Measurements from ENCODE around the gene FOSL1. TPM values are rescaled to one million over a fixed set of nuclear protein-coding genes. Genes with fewer than 3 reads are reported as not detected.
A peak's percentile ranks its signal among the peaks of the same experiment; 100 is the strongest.
"Not testable (repeated sequence)": the region's sequence is repeated elsewhere in the genome, so short reads cannot be mapped to it uniquely, and the experiment has no call there.

FOSL1 gene
- total RNA-seq, 1 donor from 2014 or later = not detected

- no peak for DNase-seq
These were observed 3.9 kb downstream of the FOSL1 start for GRCh38 chr11:65896034-65896999.

GRCh38 chr11:65895482-65895981, 4.7 kb downstream of the FOSL1 start:
- no peak for DNase-seq

DNA sequence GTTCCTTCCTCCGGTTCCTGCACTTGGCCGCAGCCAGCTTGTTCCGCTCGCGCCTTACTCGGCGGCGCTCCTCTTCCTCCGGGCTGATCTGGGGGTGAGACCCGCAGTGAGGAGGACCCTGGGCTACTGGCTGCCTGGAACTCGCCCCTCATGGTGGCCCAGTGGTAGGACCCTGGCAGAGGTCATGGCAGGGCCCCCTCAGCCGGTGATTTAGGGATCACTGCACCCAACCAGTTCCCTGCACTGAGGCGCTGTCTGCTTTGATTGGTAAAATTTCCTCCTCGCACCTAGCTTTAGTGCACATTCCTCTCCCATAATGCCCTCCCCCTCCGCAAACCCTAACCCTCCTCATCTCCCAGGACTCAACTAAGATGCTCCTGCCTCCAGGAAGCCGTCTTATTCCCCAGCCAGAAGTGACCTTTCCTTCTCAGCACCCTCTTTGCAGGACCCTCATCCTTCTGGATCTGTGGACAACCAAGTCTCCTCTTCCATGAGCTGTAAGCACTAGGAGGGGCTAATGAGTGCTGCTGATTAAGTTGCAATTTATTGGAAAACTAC, 6.1 kb downstream of the FOSL1 start:
- DNase-seq = no peak

DNA sequence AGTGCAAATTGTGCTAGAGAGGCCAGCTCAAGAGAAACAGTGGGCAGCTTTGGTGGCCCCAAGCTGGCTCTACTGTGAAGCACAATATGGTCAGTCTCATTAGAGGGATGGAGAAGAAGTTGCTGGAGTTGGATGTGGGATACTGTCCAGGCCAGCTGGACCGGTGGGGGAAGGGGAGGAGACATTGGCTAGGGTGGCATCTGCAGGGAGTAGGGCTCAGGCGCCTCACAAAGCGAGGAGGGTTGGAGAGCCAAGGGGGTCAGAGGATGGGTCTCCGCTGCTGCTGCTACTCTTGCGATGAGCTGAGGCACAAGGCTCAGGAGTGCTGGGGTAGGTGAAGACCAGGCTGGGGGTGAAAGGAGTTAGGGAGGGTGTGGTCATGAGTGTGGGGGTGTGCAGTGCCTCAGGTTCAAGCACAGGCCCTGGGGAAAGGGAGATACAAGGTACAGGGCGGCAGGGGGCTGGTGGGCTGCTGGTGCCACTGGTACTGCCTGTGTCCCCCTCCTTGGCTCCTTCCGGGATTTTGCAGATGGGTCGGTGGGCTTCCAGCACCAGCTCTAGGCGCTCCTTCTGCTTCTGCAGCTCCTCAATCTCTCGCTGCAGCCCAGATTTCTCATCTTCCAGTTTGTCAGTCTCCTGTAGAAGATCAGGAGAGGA, 7.4 kb downstream of the FOSL1 start:
- no peak for DNase-seq

- not testable (repeated sequence) for DNase-seq
These were observed 8.0 kb downstream of the FOSL1 start for GRCh38 chr11:65892137-65892540.

- DNase-seq = no peak
These were observed 8.7 kb downstream of the FOSL1 start for GRCh38 chr11:65891219-65892136.

DNA sequence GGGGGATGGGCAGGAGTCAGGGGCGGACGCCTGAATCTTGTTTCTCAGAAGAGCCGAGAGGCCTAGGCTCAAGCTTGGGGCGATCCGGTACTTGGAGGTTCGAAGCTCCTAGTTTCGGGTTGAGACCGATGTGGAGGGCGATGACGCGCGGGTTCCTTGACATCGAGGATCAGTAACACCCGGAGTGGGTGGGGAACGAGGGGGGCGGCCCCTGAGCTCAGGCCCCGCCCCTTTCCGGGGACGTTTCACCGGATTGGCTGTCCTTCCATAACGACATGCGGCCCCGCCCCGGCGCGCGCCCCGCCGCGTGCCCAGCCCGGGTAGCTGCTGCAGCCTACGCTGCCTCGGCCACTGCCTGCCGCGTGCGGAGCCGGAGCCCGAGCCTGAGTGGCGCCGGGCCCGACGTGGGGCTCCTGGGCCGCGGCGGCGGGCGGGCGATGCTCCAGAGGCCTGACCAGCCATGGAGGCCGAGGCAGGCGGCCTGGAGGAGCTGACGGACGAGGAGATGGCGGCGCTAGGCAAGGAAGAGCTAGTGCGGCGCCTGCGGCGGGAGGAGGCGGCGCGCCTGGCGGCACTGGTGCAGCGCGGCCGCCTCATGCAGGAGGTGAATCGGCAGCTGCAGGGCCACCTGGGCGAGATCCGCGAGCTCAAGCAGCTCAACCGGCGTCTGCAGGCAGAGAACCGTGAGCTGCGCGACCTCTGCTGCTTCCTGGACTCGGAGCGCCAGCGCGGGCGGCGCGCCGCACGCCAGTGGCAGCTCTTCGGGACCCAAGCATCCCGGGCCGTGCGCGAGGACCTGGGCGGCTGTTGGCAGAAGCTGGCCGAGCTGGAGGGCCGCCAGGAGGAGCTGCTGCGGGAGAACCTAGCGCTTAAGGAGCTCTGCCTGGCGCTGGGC, 9.6 kb downstream of the FOSL1 start, which contains the start of gene CCDC85B:
TSS of gene CCDC85B (plus strand) at position 350 of the 895 bp plus-strand sequence. CDS start at position 461, 111 bp downstream.
- peak; percentile 96 for DNase-seq

DNA sequence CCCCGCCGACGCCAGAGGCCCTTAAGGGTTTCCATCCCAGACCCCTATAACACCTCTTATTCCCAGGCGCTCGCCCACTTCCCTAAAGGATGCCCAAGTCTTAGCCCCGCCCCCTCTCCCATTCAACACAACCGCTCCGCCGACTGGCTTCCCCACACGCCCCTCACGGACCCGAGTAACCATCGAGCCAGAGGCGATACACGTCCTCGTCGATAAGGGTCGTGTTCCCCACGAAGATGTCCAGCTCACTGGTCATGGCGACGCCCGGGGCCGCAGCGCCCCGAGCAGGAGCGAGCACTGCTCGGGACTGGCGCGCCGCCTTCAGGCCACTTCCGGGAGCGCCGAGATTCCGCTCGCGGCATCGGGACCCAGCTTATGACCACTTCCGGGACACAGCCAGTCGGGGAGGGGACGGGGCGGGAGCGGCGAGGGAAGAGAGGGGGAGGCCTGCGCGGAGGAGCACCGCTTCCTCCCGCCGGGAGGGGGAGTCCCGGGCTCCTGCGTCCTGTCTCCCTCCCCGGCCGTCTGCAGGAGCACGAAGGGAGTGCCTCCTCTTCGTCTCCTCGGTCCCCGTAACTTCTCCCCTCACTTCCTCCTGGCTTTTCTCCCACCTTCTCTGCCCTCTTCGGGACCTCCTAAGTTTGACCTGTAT, 11.9 kb downstream of the FOSL1 start, which contains the start of gene FIBP:
TSS of gene FIBP (minus strand) at position 309 of the 652 bp plus-strand sequence. CDS start at position 256, 53 bp downstream.
- peak; percentile 96 for DNase-seq

GRCh38 chr11:65887723-65888162, 12.4 kb downstream of the FOSL1 start:
- DNase-seq = no peak

DNA sequence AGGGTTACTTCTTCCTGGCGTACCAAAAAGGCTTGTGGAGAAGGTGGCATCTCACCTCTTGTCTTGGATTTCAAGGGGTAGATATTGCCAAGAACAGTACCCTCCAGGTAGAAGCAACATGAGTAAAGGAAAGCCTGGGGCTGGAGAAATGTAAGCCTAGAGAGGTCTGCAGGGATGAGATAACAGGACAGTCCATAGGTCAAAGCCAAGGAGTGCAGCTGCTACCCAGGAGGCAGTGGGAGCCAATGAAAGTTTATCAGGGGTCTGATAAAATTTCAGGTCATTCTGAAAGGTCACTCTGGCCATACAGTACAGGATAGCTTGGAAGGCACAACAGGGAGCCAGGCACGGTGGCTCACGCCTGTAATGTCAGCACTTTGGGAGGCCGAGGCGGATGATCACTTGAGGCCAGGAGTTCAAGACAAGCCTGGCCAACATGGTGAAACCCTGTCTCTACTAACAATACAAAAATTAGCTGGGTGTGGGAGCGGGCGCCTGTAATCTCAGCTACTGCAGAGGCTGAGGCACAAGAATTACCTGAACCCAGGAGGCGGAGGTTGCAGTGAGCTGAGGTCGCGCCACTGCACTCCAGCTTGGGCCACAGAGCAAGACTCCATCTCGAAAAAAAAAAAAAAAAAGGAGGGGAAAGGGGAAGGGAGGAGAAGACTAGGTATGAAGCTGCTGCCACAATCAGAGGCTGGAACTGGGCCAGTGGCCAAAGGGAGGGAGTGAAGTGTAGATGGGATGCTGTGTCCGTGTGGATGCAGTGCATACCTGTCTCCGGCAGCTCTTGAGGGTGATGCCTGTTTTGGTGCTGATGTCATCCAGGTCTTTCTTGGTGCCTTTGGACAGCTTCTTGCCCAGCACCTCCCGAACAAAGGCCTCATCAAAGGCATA, 13.1 kb downstream of the FOSL1 start:
- DNase-seq = no peak

- no peak for DNase-seq
These were observed 14.2 kb downstream of the FOSL1 start for GRCh38 chr11:65885808-65886536.

DNA sequence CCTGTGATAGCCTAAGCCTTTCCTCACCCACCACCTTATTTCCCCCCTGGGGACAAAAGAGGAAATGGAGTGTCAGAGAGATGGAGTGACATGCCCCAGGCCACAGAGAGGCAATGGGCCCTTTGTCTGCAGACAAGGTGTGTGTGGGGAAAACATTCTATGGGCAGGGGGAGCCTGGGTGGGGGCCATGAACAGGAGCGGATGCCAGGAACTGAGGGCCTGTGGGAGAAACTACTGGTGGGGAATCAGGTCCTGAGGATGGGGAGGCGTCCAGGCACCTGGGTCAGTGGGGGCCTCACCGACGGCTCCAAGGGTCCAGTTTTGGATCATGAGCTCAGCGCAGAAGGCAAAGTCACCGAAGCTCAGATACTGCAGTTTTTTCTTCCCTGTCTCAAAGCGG, 15.0 kb downstream of the FOSL1 start:
- DNase-seq = no peak

GRCh38 chr11:65884716-65885092, 15.5 kb downstream of the FOSL1 start:
- peak; percentile 55 for DNase-seq

- DNase-seq = no peak
These were observed 16.1 kb downstream of the FOSL1 start for GRCh38 chr11:65883786-65884715.

- no peak for DNase-seq
These were observed 17.0 kb downstream of the FOSL1 start for GRCh38 chr11:65883058-65883761.
